ENCODE measurements around the gene AGBL4.

Gene AGBL4

GRCh38 chr1:48878191-48878940, 1145.4 kb downstream of the AGBL4 start:
- Histone ChIP-seq H3K27me3 (no peaks in the 10 kb centered on the region), H3K36me3 (no peaks in the 10 kb centered on the region), H4K20me1 (no peaks in the 10 kb centered on the region), H3K4me2 (peak overlapping the region; percentile 32 to 72 (median 43); a peak in 21 of 22 replicates), H3K27ac (peak overlapping the region in 8 of 11 experiments; percentile 7 to 41 (median 26); a peak in 10 of 22 replicates), H3K4me1 (peaks cover 21 to 45% (median 35%) of the 10 kb centered on the region in 10 experiments), H3K4me3 (no peak overlapping the region; a peak in 1 of 20 replicates), H3K9me3 (replicated peaks in 1 of 11) (no peaks in the 10 kb centered on the region), H3K9ac (peak overlapping the region in 1 of 11 experiments; percentile 17; a peak in 3 of 22 replicates)
- peak in 1 of 11 experiments; percentile 24; a peak in 1 of 22 replicates for TF ChIP-seq Cebpa-rat (IDR thresholded peaks at IDR 0.05)

GRCh38 chr1:48876330-48876785, 1147.4 kb downstream of the AGBL4 start:
- H3K36me3 ChIP-seq = no peaks in the 10 kb centered on the region
- no peak overlapping the region for H3K27ac ChIP-seq
- H3K9ac ChIP-seq = no peak overlapping the region
- H3K9me3 ChIP-seq (replicated peaks in 1 of 11) = no peaks in the 10 kb centered on the region
- peak overlapping the region in 6 of 11 experiments; percentile 1 to 31 (median 14); a peak in 9 of 22 replicates for H3K4me2 ChIP-seq
- no peaks in the 10 kb centered on the region for H4K20me1 ChIP-seq
- H3K27me3 ChIP-seq = no peaks in the 10 kb centered on the region
- no peak overlapping the region for H3K4me3 ChIP-seq
- peaks cover 31 to 58% (median 54%) of the 10 kb centered on the region in 10 experiments for H3K4me1 ChIP-seq
- TF ChIP-seq Cebpa-rat (IDR thresholded peaks at IDR 0.05) = no peak

GRCh38 chr1:48875552-48876329, 1148.0 kb downstream of the AGBL4 start:
- TF ChIP-seq Cebpa-rat (IDR thresholded peaks at IDR 0.05) = no peak
- H3K4me3 ChIP-seq = no peak overlapping the region
- no peaks in the 10 kb centered on the region for H3K27me3 ChIP-seq
- peak overlapping the region in 6 of 11 experiments; percentile 1 to 31 (median 14); a peak in 8 of 22 replicates for H3K4me2 ChIP-seq
- H3K9me3 ChIP-seq (replicated peaks in 1 of 11) = no peaks in the 10 kb centered on the region
- H3K4me1 ChIP-seq = peaks cover 31 to 60% (median 55%) of the 10 kb centered on the region in 10 experiments
- H3K27ac ChIP-seq = no peak overlapping the region
- H3K36me3 ChIP-seq = no peaks in the 10 kb centered on the region
- H3K9ac ChIP-seq = no peak overlapping the region
- H4K20me1 ChIP-seq = no peaks in the 10 kb centered on the region

GRCh38 chr1:48873944-48874343, 1149.8 kb downstream of the AGBL4 start:
- no peaks in the 10 kb centered on the region for H3K36me3 ChIP-seq
- peak overlapping the region in 9 of 11 experiments; percentile 56 to 82 (median 73); a peak in 13 of 22 replicates for H3K4me2 ChIP-seq
- no peak overlapping the region for H3K9ac ChIP-seq
- H3K9me3 ChIP-seq (replicated peaks in 1 of 11) = no peaks in the 10 kb centered on the region
- H3K27me3 ChIP-seq = no peaks in the 10 kb centered on the region
- TF ChIP-seq Cebpa-rat (IDR thresholded peaks at IDR 0.05) = no peak
- no peak overlapping the region for H3K4me3 ChIP-seq
- H3K4me1 ChIP-seq = peaks cover 33 to 58% (median 52%) of the 10 kb centered on the region in 10 experiments
- no peaks in the 10 kb centered on the region for H4K20me1 ChIP-seq
- H3K27ac ChIP-seq = no peak overlapping the region

- no peak overlapping the region; a peak in 1 of 22 replicates for H3K4me2 ChIP-seq
- H3K4me1 ChIP-seq = peaks cover 18 to 40% (median 34%) of the 10 kb centered on the region in 10 experiments
- H3K27ac ChIP-seq = no peak overlapping the region
- H3K4me3 ChIP-seq = no peak overlapping the region
- no peak for TF ChIP-seq Cebpa-rat (IDR thresholded peaks at IDR 0.05)
- no peaks in the 10 kb centered on the region for H3K9me3 ChIP-seq (replicated peaks in 1 of 11)
- H3K27me3 ChIP-seq = no peaks in the 10 kb centered on the region
- no peaks in the 10 kb centered on the region for H4K20me1 ChIP-seq
- no peaks in the 10 kb centered on the region for H3K36me3 ChIP-seq
- no peak overlapping the region for H3K9ac ChIP-seq
Measured at GRCh38 chr1:48870596-48870995, 1153.2 kb downstream of the AGBL4 start.

GRCh38 chr1:48869116-48869893, 1154.4 kb downstream of the AGBL4 start:
- TF ChIP-seq Cebpa-rat (IDR thresholded peaks at IDR 0.05) = no peak
- peaks cover 18 to 33% (median 29%) of the 10 kb centered on the region in 10 experiments for H3K4me1 ChIP-seq
- H4K20me1 ChIP-seq = no peaks in the 10 kb centered on the region
- no peaks in the 10 kb centered on the region for H3K27me3 ChIP-seq
- no peaks in the 10 kb centered on the region for H3K36me3 ChIP-seq
- no peak overlapping the region for H3K4me3 ChIP-seq
- no peaks in the 10 kb centered on the region for H3K9me3 ChIP-seq (replicated peaks in 1 of 11)
- no peak overlapping the region for H3K9ac ChIP-seq
- H3K4me2 ChIP-seq = 0 out of 22 replicates have a peak overlapping the region, but pooled peaks of 1 of the 11 experiments have one; percentile 28
- H3K27ac ChIP-seq = no peak overlapping the region

GRCh38 chr1:48864913-48865312, 1158.8 kb downstream of the AGBL4 start:
- H3K4me3 ChIP-seq = no peak overlapping the region
- no peaks in the 10 kb centered on the region for H3K36me3 ChIP-seq
- no peak overlapping the region for H3K4me2 ChIP-seq
- H3K9me3 ChIP-seq (replicated peaks in 1 of 11) = peaks cover 17 to 30% (median 28%) of the 10 kb centered on the region in 11 experiments
- peaks cover 0 to 8% (median 0%) of the 10 kb centered on the region in 10 experiments; a peak in 1 of 20 replicates for H3K4me1 ChIP-seq
- TF ChIP-seq Cebpa-rat (IDR thresholded peaks at IDR 0.05) = no peak
- H4K20me1 ChIP-seq = no peaks in the 10 kb centered on the region
- no peak overlapping the region for H3K9ac ChIP-seq
- H3K27me3 ChIP-seq = no peaks in the 10 kb centered on the region
- H3K27ac ChIP-seq = no peak overlapping the region

GRCh38 chr1:48859456-48859855, 1164.3 kb downstream of the AGBL4 start:
- no peaks in the 10 kb centered on the region for H3K36me3 ChIP-seq
- H3K4me2 ChIP-seq = peak overlapping the region in 1 of 11 experiments; percentile 26; a peak in 1 of 22 replicates
- H3K9ac ChIP-seq = no peak overlapping the region
- H3K27ac ChIP-seq = no peak overlapping the region
- H3K9me3 ChIP-seq (replicated peaks in 1 of 11) = peaks cover 17 to 37% (median 28%) of the 10 kb centered on the region in 11 experiments
- no peaks in the 10 kb centered on the region for H3K27me3 ChIP-seq
- no peak overlapping the region for H3K4me3 ChIP-seq
- H3K4me1 ChIP-seq = peaks cover 0 to 6% (median 0%) of the 10 kb centered on the region in 10 experiments; a peak in 1 of 20 replicates
- H4K20me1 ChIP-seq = no peaks in the 10 kb centered on the region
- no peak for TF ChIP-seq Cebpa-rat (IDR thresholded peaks at IDR 0.05)

Data from BLaER1 treated with 17β-estradiol and CSF1 and Interleukin-3, amounts not matched to agents 10 nM and 100 nM (cell line).